Measurements from ENCODE around the gene HES7.
A peak's percentile ranks its signal among the peaks of the same experiment; 100 is the strongest.
"Not testable (repeated sequence)": the region's sequence is repeated elsewhere in the genome, so short reads cannot be mapped to it uniquely, and the experiment has no call there.

The HES7 gene

DNA sequence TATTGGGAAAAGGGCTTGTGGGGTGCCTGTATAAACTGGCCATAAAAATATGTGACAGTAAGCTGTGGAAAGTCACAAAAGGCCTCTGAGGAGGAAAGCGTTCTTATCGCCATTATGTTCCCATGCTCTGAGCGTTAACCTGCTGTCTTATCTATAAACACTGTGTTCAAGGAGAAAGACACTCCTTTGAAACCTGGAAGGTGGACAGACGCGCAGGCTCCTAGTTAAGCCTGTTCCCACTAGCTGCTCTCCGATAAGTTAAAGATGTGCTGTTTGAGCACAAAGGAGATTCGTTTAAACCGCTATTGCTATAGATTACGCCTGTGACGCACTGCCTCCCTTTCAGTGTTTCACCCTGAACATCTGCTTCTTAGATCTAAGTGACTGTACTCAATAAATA lies 41.6 kb downstream of the HES7 start:
- peaks cover 11 to 14% of the 10 kb centered on the region in 2 donors for H3K4me1 ChIP-seq (ENCODE audit: control insufficient read depth in 2 of 2, insufficient read depth in 2 of 2, low read length in 2 of 2)
- H3K4me3 ChIP-seq (ENCODE audit: low read length in 2 of 2) = no peak overlapping the region
- peaks cover 0 to 4% of the 10 kb centered on the region in 2 donors for H3K27me3 ChIP-seq (ENCODE audit: control insufficient read depth in 2 of 2, insufficient read depth in 2 of 2, low read length in 2 of 2)
- no peak overlapping the region for H3K9ac ChIP-seq (ENCODE audit: low read depth in 1 of 2, low read length in 2 of 2)
- no peak overlapping the region for H3K27ac ChIP-seq (ENCODE audit: low read depth in 2 of 2, low read length in 2 of 2)
- H3K36me3 ChIP-seq (ENCODE audit: control insufficient read depth in 2 of 2, insufficient read depth in 2 of 2, low read length in 2 of 2) = no peaks in the 10 kb centered on the region
- no peaks in the 10 kb centered on the region for H3K9me3 ChIP-seq (ENCODE audit: control insufficient read depth in 2 of 2, low read length in 2 of 2)

DNA sequence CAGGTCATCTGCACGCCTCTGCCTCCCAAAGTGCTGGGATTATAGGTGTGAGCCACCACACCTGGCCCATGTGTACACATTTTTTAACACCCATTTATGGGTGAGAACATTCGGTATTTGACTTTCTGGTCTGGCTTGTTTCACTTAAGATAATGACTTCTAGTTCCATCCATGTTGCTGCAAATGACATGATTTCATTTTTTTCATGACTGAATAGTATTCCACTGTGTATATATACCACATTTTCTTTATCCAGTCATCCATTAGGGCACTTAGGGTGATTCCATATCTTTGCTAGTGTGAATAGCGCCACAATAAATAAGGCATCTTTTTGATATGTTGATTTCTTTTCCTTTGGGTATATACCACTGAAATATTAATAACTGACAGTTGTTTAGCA lies 42.0 kb downstream of the HES7 start:
- no peak overlapping the region for H3K4me3 ChIP-seq (ENCODE audit: low read length in 2 of 2)
- H3K4me1 ChIP-seq (ENCODE audit: control insufficient read depth in 2 of 2, insufficient read depth in 2 of 2, low read length in 2 of 2) = peaks cover 11 to 14% of the 10 kb centered on the region in 2 donors
- no peaks in the 10 kb centered on the region for H3K36me3 ChIP-seq (ENCODE audit: control insufficient read depth in 2 of 2, insufficient read depth in 2 of 2, low read length in 2 of 2)
- H3K9me3 ChIP-seq (ENCODE audit: control insufficient read depth in 2 of 2, low read length in 2 of 2) = no peaks in the 10 kb centered on the region
- H3K27me3 ChIP-seq (ENCODE audit: control insufficient read depth in 2 of 2, insufficient read depth in 2 of 2, low read length in 2 of 2) = peaks cover 0 to 3% of the 10 kb centered on the region in 2 donors
- H3K27ac ChIP-seq (ENCODE audit: low read depth in 2 of 2, low read length in 2 of 2) = no peak overlapping the region
- no peak overlapping the region for H3K9ac ChIP-seq (ENCODE audit: low read depth in 1 of 2, low read length in 2 of 2)

DNA sequence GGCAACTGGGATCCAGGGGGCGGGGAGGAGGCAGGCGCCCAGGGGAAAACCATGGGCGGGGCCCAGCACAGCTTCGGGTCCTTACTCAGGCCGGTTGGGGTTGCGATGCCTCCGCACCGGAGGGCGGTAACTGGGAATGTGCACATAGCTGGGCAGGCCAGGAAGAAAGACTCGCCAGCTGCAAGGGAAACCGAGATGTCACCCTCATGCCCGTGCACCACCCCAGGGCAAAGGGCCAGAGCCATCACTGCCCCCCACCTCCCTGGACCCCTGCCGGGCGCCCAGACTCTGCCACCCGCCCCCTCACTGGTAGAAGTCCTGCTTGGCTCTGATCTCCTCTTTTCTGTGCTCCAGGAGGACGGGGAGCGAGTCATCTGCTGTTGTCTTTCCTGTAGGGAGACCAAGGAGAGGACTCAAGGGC lies 43.1 kb downstream of the HES7 start:
- peaks cover 11 to 14% of the 10 kb centered on the region in 2 donors for H3K4me1 ChIP-seq (ENCODE audit: control insufficient read depth in 2 of 2, insufficient read depth in 2 of 2, low read length in 2 of 2)
- H3K36me3 ChIP-seq (ENCODE audit: control insufficient read depth in 2 of 2, insufficient read depth in 2 of 2, low read length in 2 of 2) = no peaks in the 10 kb centered on the region
- no peak overlapping the region for H3K4me3 ChIP-seq (ENCODE audit: low read length in 2 of 2)
- no peak overlapping the region for H3K9ac ChIP-seq (ENCODE audit: low read depth in 1 of 2, low read length in 2 of 2)
- H3K27ac ChIP-seq (ENCODE audit: low read depth in 2 of 2, low read length in 2 of 2) = no peak overlapping the region
- H3K9me3 ChIP-seq (ENCODE audit: control insufficient read depth in 2 of 2, low read length in 2 of 2) = no peaks in the 10 kb centered on the region
- H3K27me3 ChIP-seq (ENCODE audit: control insufficient read depth in 2 of 2, insufficient read depth in 2 of 2, low read length in 2 of 2) = peaks cover 0 to 3% of the 10 kb centered on the region in 2 donors

DNA sequence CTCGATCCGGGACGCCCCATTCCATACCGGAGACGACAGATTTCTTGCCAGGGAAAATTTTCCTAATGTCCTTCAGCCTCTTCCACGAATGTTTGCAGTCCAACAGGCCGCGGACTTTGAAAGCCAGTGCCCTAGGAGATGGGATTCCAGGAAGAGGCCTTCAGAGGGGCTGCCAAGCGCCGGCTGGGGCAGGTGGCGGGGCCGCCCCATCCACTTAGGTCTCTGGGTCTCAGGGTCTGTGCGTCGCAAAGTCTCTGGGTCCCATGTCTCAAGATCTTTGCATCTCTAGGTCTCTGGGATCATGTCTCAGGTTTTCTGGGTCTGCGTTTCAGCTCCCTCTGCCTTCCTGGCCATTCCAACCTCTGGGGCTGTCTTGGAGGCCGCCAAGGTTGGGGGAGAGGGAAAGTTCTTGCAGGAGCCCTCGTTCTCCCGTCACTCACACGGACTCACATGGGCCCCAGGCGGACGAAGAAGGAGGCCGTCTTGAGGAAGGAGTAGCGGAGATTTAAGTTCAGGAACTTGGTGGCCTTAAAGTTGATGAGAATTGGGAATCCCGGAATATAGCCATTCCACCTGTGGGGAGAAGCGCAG lies 43.6 kb downstream of the HES7 start:
- no peaks in the 10 kb centered on the region for H3K9me3 ChIP-seq (ENCODE audit: control insufficient read depth in 2 of 2, low read length in 2 of 2)
- peak overlapping the region; percentile 70 for H3K4me3 ChIP-seq (ENCODE audit: low read length in 2 of 2)
- H3K4me1 ChIP-seq (ENCODE audit: control insufficient read depth in 2 of 2, insufficient read depth in 2 of 2, low read length in 2 of 2) = peaks cover 11 to 14% of the 10 kb centered on the region in 2 donors
- H3K36me3 ChIP-seq (ENCODE audit: control insufficient read depth in 2 of 2, insufficient read depth in 2 of 2, low read length in 2 of 2) = no peaks in the 10 kb centered on the region
- no peak overlapping the region for H3K27ac ChIP-seq (ENCODE audit: low read depth in 2 of 2, low read length in 2 of 2)
- H3K27me3 ChIP-seq (ENCODE audit: control insufficient read depth in 2 of 2, insufficient read depth in 2 of 2, low read length in 2 of 2) = peaks cover 0 to 3% of the 10 kb centered on the region in 2 donors
- H3K9ac ChIP-seq (ENCODE audit: low read depth in 1 of 2, low read length in 2 of 2) = peak overlapping the region in 1 of 2 donors; percentile 5

DNA sequence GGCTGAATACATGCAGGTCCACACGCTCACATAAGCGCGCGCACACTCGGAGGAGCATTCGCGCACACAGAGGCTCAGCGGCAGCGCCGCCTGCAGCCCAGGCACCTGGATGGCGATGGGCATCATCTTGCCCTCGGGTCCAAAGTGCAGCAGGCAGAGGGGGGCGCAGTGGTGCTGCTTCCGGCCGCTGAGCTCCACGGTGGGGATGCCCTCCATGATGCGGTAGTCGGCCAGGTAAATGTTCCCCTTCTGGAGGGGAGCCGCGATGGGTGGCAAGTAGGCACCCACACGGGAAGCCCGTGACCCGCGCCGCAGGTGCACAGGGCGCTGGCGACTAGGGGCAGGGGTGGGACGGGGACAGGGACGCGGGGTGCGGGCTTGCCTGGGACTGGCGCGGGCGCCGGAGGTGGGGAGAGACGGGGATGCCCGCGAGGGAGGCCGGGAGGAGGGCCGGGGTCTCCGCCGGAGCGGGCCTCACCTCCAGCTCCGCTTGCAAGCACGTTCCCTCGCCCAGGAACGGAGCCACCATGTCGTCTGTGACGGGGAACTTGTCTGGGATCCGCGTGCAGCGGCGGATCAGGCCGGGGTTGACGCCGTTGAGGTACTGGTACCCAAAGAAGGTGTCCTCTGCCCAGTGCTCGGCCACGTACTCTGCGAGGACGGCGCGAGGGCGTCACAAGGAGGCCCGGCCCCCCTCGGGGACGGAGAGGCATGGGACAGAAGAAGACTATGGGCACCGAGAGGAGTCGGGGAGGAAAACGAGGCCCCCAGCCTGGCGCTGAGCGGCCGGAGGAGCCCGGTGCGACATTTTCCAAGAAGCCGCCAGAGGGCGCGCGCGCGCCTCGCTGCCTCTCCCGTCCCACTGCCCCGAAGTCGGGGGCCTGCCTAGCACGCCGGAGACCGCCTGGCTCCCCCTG lies 44.4 kb downstream of the HES7 start:
- Histone ChIP-seq H3K27ac (ENCODE audit: low read depth in 2 of 2, low read length in 2 of 2) (peak overlapping the region; percentile 7 to 43), H3K4me3 (ENCODE audit: low read length in 2 of 2) (peak overlapping the region; percentile 70), H3K27me3 (ENCODE audit: control insufficient read depth in 2 of 2, insufficient read depth in 2 of 2, low read length in 2 of 2) (peaks cover 6 to 8% of the 10 kb centered on the region in 2 donors), H3K9ac (ENCODE audit: low read depth in 1 of 2, low read length in 2 of 2) (peak overlapping the region; percentile 64 to 65), H3K4me1 (ENCODE audit: control insufficient read depth in 2 of 2, insufficient read depth in 2 of 2, low read length in 2 of 2) (peaks cover 11 to 14% of the 10 kb centered on the region in 2 donors), H3K9me3 (ENCODE audit: control insufficient read depth in 2 of 2, low read length in 2 of 2) (no peaks in the 10 kb centered on the region), H3K36me3 (ENCODE audit: control insufficient read depth in 2 of 2, insufficient read depth in 2 of 2, low read length in 2 of 2) (no peaks in the 10 kb centered on the region)

DNA sequence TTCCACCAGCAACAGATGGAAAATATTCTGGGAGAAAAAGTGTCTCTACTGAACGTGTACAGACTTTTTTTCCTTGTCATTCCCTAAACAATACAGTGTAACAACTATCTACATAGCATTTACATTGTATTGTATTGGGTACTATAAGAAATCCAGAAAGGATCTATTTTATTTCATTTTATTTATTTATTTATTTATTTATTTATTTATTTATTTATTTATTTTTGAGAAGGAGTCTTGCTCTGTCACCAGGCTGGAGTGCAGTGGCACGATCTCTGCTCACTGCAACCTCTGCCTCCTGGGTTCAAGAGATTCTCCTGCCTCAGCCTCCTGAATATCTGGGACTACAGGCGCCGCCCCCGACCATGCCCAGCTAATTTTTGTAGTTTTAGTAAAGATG lies 46.0 kb downstream of the HES7 start:
- not testable (repeated sequence) for H3K4me3 ChIP-seq (ENCODE audit: low read length in 2 of 2); H3K9me3 ChIP-seq (ENCODE audit: control insufficient read depth in 2 of 2, low read length in 2 of 2); H3K27ac ChIP-seq (ENCODE audit: low read depth in 2 of 2, low read length in 2 of 2); H3K36me3 ChIP-seq (ENCODE audit: control insufficient read depth in 2 of 2, insufficient read depth in 2 of 2, low read length in 2 of 2); H3K9ac ChIP-seq (ENCODE audit: low read depth in 1 of 2, low read length in 2 of 2)
- Histone ChIP-seq H3K4me1 (ENCODE audit: control insufficient read depth in 2 of 2, insufficient read depth in 2 of 2, low read length in 2 of 2) (peaks cover 15 to 25% of the 10 kb centered on the region in 2 donors), H3K27me3 (ENCODE audit: control insufficient read depth in 2 of 2, insufficient read depth in 2 of 2, low read length in 2 of 2) (peaks cover 16 to 17% of the 10 kb centered on the region in 2 donors)

DNA sequence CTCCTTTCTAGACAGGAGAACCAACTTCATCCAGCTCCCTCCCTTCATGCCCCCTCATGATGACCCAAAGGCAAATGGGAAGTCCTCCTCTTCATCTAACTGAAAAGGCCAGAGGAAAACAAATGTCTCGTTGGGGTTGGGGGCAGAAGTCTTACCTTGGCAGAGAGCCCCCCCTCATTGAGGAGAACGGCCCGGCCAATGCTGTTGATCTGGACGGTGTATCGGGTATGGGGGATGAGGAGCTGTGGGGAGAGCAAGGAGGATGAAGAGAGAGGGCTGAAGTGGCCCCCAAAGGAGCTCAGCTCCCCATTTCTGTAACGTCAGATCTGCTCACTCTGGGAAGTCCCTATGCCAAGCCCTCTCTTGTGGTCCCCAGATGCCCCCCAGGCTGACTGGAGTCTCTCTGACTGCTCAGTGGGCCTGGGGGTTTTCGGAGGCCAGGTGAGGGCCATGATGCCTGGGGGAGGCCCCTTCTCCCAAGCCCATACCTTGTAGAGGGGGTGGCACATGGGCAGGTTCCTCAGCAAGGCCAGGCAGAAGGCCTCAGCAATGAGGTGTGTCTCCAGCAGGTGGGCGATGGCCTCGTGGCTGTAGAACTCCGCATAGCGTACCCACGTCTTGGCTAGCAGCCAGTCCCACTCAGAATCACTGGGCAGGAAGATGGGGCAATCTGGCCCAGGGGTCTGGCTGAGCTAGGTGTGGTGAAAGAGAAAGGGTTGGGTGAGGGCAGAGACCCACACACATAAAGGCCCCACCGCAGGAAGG lies 47.2 kb downstream of the HES7 start:
- H3K4me1 ChIP-seq (ENCODE audit: control insufficient read depth in 2 of 2, insufficient read depth in 2 of 2, low read length in 2 of 2) = peaks cover 16 to 25% of the 10 kb centered on the region in 2 donors
- no peaks in the 10 kb centered on the region for H3K9me3 ChIP-seq (ENCODE audit: control insufficient read depth in 2 of 2, low read length in 2 of 2)
- H3K27me3 ChIP-seq (ENCODE audit: control insufficient read depth in 2 of 2, insufficient read depth in 2 of 2, low read length in 2 of 2) = peaks cover 16 to 17% of the 10 kb centered on the region in 2 donors
- no peak overlapping the region for H3K4me3 ChIP-seq (ENCODE audit: low read length in 2 of 2)
- no peaks in the 10 kb centered on the region for H3K36me3 ChIP-seq (ENCODE audit: control insufficient read depth in 2 of 2, insufficient read depth in 2 of 2, low read length in 2 of 2)
- no peak overlapping the region for H3K9ac ChIP-seq (ENCODE audit: low read depth in 1 of 2, low read length in 2 of 2)
- no peak overlapping the region for H3K27ac ChIP-seq (ENCODE audit: low read depth in 2 of 2, low read length in 2 of 2)

DNA sequence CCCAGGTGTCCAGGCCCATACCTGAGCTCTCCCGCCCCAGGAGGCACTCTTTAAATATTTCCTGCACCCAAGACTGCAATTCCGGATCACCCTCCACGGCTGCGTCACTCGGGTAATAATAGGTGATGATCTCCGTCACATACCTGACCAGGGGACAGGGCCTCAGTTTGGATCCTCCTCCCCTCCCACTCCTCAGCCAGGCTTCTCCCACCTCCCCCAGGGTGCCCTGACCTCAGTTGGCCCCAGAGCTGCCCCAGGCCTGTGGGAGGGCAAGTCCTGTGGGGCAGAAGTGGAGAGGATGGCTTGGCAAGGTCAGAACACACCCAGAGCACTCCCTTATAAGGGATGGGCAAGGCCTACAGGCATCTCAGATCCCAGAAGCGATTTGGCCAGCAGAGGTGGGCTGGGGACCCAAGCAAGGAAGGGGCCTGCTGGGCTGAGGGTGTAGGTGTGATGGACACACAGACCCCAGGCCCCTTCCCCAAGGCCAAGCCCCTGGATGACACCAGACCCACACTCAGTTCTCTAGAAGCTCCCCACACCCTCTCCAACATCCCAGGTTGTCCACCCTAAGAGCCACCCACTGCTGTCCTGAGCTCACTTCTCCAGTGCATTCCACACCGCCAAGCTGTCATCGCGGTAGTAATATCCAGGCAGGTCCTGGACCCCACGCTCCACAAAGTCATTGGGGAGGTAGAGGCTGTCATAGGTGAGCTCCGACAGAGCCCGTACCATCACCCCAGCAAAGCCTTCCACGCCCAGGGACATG lies 48.1 kb downstream of the HES7 start:
- Histone ChIP-seq H3K36me3 (ENCODE audit: control insufficient read depth in 2 of 2, insufficient read depth in 2 of 2, low read length in 2 of 2) (no peaks in the 10 kb centered on the region), H3K9ac (ENCODE audit: low read depth in 1 of 2, low read length in 2 of 2) (no peak overlapping the region), H3K27me3 (ENCODE audit: control insufficient read depth in 2 of 2, insufficient read depth in 2 of 2, low read length in 2 of 2) (peaks cover 16 to 17% of the 10 kb centered on the region in 2 donors), H3K9me3 (ENCODE audit: control insufficient read depth in 2 of 2, low read length in 2 of 2) (no peaks in the 10 kb centered on the region), H3K4me1 (ENCODE audit: control insufficient read depth in 2 of 2, insufficient read depth in 2 of 2, low read length in 2 of 2) (peaks cover 16 to 25% of the 10 kb centered on the region in 2 donors), H3K27ac (ENCODE audit: low read depth in 2 of 2, low read length in 2 of 2) (no peak overlapping the region), H3K4me3 (ENCODE audit: low read length in 2 of 2) (no peak overlapping the region)

DNA sequence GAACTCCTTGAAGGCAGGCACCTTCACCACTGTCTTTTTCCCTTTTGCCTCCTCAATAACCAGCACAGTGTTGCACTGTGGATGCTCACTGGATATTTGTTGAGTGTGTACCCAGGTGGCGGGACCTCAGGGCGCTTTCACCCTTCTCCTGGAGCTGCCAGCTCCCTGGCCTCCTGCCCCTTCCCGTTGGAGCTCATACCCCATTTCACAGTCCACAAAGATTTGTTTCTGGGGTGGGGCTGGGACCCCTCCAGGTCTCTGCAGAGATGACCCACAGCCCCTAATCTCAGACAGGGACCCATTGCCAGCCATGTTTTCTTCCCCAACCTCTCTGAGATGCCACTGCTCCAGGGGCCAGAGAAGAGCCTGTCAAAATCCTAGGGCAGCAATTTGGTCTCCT lies 48.8 kb downstream of the HES7 start:
- no peak overlapping the region for H3K9ac ChIP-seq (ENCODE audit: low read depth in 1 of 2, low read length in 2 of 2)
- H3K27me3 ChIP-seq (ENCODE audit: control insufficient read depth in 2 of 2, insufficient read depth in 2 of 2, low read length in 2 of 2) = peaks cover 16 to 17% of the 10 kb centered on the region in 2 donors
- H3K9me3 ChIP-seq (ENCODE audit: control insufficient read depth in 2 of 2, low read length in 2 of 2) = no peaks in the 10 kb centered on the region
- no peaks in the 10 kb centered on the region for H3K36me3 ChIP-seq (ENCODE audit: control insufficient read depth in 2 of 2, insufficient read depth in 2 of 2, low read length in 2 of 2)
- H3K4me3 ChIP-seq (ENCODE audit: low read length in 2 of 2) = no peak overlapping the region
- no peak overlapping the region for H3K27ac ChIP-seq (ENCODE audit: low read depth in 2 of 2, low read length in 2 of 2)
- peaks cover 16 to 21% of the 10 kb centered on the region in 2 donors for H3K4me1 ChIP-seq (ENCODE audit: control insufficient read depth in 2 of 2, insufficient read depth in 2 of 2, low read length in 2 of 2)
